Left lung (tissue), 10 donors: Measurements from ENCODE around the gene OTOP2. TPM values are rescaled to one million over a fixed set of nuclear protein-coding genes. Genes with fewer than 3 reads are reported as not detected.

Experiments used
- ATAC-seq: fragments of 200-7000 bp; cut with Tn5 transposase; one replicate; pipeline ENCODE4 v1.9.1; 2020; ENCODE audit warnings: moderate library complexity
- DNase-seq, 4 donors: peaks; one replicate each; pipeline ENCODE4 v3.0.0-alpha.2; 2013 to 2020
- H3K27ac ChIP-seq, 2 donors: fragments of 200-600 bp; sonication (generic) in 1 of 2; one replicate each; pipeline versions ENCODE4 v1.5.0 to v1.8.0; 2020 to 2021
- H3K27me3 ChIP-seq, 2 donors: fragments of 200-600 bp; sonication (generic) in 1 of 2; one replicate each; pipeline versions ENCODE4 v1.5.0 to v1.8.0; 2020 to 2021
- H3K36me3 ChIP-seq, 2 donors: fragments of 200-600 bp; sonication (generic) in 1 of 2; one replicate each; pipeline versions ENCODE4 v1.5.0 to v1.8.0; 2020 to 2021
- H3K4me1 ChIP-seq, 2 donors: fragments of 200-600 bp; one replicate each; pipeline ENCODE4 v1.8.0; 2021
- H3K4me3 ChIP-seq, 2 donors: fragments of 200-600 bp; sonication (generic) in 1 of 2; one replicate each; pipeline versions ENCODE4 v1.5.0 to v1.8.0; 2020 to 2021; ENCODE audit warnings: mild to moderate bottlenecking in 1 of 2
- H3K9me3 ChIP-seq, 2 donors: fragments of 200-600 bp; sonication (generic) in 1 of 2; one replicate each; pipeline versions ENCODE4 v1.5.0 to v1.8.0; 2020 to 2021
- intact Hi-C, 2 donors: fragments of 100-400 bp; cut with DNase I; formaldehyde crosslinking; loops; one replicate each; pipeline versions ENCODE4 v1.11.2 to v1.14.2; 2022
- polyA plus RNA-seq, 6 donors: library from polyadenylated mRNA; unstranded; fragments of 120-200 nt; gene quantifications; one replicate each; pipeline ENCODE4 v1.2.1, GENCODE V29; 2013; ENCODE audit not compliant: insufficient read length in 6 of 6
- total RNA-seq, 2 donors: library from RNA; stranded (reverse); fragmentation: NEBNext Ultra II Directional; extraction: Animal tissue kit (Norgen Biotek cat#: 25700); gene quantifications; one replicate each; pipeline ENCODE4 v1.2.1, GENCODE V29; 2021
- TF ChIP-seq, protein P1 (sequence below), 2 donors: fragments of 200-600 bp; sonication (generic) in 1 of 2; IDR thresholded peaks; one replicate each; pipeline versions ENCODE4 v1.5.0 to v1.8.0; 2021; ENCODE audit warnings: antibody characterized with exemption in 2 of 2
- donor health status: DM: no; HTN: yes; CAD: no.
- donor health status: DM: no; HTN: no; CAD: no.

OTOP2 gene
- total and polyA plus RNA-seq, 8 donors: not detected

GRCh38 chr17:74954115-74954514 lies 30.0 kb downstream of the OTOP2 start:
- intact Hi-C loops: no loop called here
- Histone ChIP-seq H3K4me1 (no peaks in the 10 kb centered on the region), H3K36me3 (peaks cover 0 to 29% of the 10 kb centered on the region in 2 donors), H3K27me3 (peaks cover 0 to 7% of the 10 kb centered on the region in 2 donors), H3K4me3 (no peak overlapping the region), H3K9me3 (peaks cover 0 to 6% of the 10 kb centered on the region in 2 donors), H3K27ac (no peak overlapping the region)
- no peak for DNase-seq
- ATAC-seq: no peak
- TF ChIP-seq, protein P1, sequence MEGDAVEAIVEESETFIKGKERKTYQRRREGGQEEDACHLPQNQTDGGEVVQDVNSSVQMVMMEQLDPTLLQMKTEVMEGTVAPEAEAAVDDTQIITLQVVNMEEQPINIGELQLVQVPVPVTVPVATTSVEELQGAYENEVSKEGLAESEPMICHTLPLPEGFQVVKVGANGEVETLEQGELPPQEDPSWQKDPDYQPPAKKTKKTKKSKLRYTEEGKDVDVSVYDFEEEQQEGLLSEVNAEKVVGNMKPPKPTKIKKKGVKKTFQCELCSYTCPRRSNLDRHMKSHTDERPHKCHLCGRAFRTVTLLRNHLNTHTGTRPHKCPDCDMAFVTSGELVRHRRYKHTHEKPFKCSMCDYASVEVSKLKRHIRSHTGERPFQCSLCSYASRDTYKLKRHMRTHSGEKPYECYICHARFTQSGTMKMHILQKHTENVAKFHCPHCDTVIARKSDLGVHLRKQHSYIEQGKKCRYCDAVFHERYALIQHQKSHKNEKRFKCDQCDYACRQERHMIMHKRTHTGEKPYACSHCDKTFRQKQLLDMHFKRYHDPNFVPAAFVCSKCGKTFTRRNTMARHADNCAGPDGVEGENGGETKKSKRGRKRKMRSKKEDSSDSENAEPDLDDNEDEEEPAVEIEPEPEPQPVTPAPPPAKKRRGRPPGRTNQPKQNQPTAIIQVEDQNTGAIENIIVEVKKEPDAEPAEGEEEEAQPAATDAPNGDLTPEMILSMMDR (IDR thresholded peaks at IDR 0.05): no peak

- ATAC-seq (no peak), DNase-seq (no peak)
- peaks cover 0 to 29% of the 10 kb centered on the region in 2 donors for H3K36me3 ChIP-seq
- no peak overlapping the region for H3K27ac ChIP-seq
- TF ChIP-seq, protein P1 (IDR thresholded peaks at IDR 0.05): no peak
- peaks cover 0 to 6% of the 10 kb centered on the region in 2 donors for H3K9me3 ChIP-seq
- intact Hi-C loops: no loop called here
- H3K27me3 ChIP-seq: no peaks in the 10 kb centered on the region
- H3K4me1 ChIP-seq: no peaks in the 10 kb centered on the region
- H3K4me3 ChIP-seq: no peak overlapping the region
Observed at GRCh38 chr17:74954665-74955421, 30.8 kb downstream of the OTOP2 start.

DNA sequence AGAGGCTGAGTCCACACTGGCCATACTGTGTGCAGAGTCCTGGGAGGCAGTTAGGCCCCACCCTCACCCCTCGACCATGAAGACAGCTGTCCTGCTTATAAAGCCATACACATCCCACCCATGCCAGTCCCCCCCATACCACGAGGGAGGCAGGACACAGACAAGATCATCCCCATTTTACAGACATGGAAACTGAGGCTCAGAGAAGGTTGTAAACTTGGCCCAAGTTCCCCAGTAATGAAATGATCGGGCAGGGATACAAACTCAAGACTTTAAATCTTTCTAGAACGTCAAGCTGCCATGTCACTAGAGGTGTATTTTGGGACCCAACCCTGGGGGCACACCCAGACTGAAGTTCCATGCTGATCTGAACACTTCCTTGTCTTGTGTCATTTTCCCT lies 32.0 kb downstream of the OTOP2 start:
- no peaks in the 10 kb centered on the region for H3K27me3 ChIP-seq
- no peak overlapping the region for H3K27ac ChIP-seq
- intact Hi-C loops: no loop called here
- ATAC-seq (no peak), DNase-seq (no peak)
- H3K9me3 ChIP-seq: peaks cover 0 to 6% of the 10 kb centered on the region in 2 donors
- H3K4me3 ChIP-seq: no peak overlapping the region
- peaks cover 0 to 34% of the 10 kb centered on the region in 2 donors for H3K36me3 ChIP-seq
- H3K4me1 ChIP-seq: peaks cover 0 to 5% of the 10 kb centered on the region in 2 donors
- TF ChIP-seq, protein P1 (IDR thresholded peaks at IDR 0.05): no peak

DNA sequence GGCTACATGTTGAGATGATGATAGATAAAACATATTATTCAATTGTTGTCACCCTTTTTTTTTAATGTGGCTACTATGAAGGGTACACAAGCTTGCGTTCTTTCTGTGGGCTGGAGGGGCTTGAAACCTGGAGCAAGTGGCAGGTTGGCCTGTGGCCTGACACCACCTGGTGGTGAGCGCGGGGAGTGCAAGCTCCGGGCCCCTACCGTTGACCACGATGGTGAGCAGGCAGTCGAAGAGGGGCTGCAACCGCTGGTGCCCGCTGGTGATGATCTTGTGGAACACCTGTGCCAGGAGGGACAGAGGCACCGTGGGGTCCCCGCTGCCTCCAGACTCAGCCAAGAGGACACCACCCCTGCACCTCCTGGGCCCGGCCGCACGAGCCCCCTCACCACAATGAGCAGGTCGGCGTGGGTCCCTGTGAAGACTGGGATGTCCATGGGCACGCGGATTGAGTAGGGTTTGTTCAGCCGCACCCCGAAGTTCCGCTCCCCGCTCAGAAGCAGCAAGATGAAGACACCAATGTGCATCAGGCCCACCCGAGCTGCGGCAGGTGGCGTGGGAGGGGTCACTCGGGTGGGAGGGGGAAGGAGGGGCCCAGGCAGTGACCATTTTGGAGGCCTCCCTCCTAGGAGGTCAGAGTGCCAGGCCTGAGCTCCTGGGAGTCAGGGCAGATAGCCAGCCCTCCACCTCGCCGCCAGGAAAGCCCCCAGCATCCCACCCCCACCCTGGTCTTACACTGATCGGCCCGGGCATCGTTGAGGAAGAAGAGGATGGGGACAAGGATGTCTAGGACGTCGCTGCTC lies 34.1 kb downstream of the OTOP2 start:
- Histone ChIP-seq H3K4me1 (peaks cover 0 to 13% of the 10 kb centered on the region in 2 donors), H3K9me3 (peaks cover 0 to 6% of the 10 kb centered on the region in 2 donors), H3K27ac (no peak overlapping the region), H3K4me3 (no peak overlapping the region), H3K27me3 (no peaks in the 10 kb centered on the region), H3K36me3 (peaks cover 0 to 24% of the 10 kb centered on the region in 2 donors)
- intact Hi-C loops: no loop called here
- peak in 3 of 4 donors; percentile 56 to 94 (median 68) for DNase-seq
- TF ChIP-seq, protein P1 (IDR thresholded peaks at IDR 0.05): peak; percentile 93 to 98
- peak; percentile 54 for ATAC-seq
